GM21515 (cell line): ENCODE results near the gene RSPO4.
"Not testable (repeated sequence)": the region's sequence is repeated elsewhere in the genome, so short reads cannot be mapped to it uniquely, and the experiment has no call there.

Experiments
- ATAC-seq: cut with Tn5 transposase; IDR thresholded peaks from one replicate; pipeline ENCODE4 v1.9.1; 2021; ENCODE audit not compliant: unreplicated experiment

RSPO4 gene

DNA sequence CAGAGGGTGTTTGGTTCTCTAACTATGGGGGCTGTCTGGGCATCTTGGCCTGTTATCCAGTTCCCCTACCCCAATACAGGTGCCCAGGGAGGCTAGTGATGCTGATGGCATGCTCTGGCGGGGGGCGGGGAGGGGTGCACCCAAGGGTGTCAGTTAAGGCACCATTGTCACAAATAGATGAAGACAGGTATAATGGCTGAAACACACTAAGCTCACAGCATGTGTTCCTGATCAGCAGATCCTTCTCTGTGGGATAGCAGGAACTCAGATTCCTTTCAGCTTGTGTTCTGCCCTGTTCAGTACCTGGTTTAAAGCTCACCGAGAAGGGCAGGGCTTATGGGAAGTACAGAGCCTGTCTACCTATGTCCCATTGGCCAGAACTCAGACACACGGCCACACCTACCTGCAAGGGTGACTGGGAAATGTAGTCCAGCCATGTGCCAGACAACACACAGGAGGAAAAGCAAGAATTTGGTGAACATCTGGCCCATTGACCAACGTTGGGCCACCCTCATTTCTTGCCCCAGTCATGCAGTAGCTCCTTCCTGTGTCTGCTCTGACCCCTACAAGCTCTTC, 3.4 kb upstream of the RSPO4 start:
- ATAC-seq = no peak

DNA sequence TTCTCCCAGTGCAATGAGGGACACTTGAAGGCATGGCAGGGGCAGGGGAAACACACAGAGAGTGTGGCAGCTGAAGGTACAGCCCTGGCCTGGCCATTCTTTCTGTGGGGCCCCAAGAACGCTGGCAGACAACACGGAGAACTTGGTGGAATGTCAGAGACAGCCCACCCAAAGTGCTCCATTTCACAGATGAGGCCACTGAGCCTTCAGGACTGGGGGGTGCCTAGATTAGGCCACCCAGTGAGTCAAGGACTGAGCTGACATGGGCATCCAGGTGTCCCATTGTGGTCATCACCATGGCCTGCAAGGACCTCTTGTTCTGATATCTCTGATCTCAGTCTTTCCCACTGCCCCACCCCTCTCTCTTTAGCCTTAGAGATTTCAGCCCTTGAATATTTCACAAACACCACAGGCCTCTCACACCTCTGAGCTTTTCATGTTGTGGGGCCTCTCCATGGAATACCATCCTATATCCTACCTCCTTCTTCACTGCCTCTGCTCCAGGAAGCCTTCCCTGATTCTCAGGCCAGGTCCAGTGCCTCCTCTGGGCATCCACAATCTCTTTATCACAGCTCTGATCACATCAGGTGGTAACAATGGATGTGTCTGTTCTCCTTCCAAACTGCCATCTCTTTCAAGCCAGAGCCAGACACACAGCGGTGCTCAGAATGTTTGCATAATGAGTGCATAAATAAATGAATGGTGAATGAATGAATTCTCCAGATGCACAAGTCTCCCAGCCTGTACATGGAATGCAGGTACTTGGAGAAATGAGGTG, 2.0 kb upstream of the RSPO4 start:
- ATAC-seq = no peak

DNA sequence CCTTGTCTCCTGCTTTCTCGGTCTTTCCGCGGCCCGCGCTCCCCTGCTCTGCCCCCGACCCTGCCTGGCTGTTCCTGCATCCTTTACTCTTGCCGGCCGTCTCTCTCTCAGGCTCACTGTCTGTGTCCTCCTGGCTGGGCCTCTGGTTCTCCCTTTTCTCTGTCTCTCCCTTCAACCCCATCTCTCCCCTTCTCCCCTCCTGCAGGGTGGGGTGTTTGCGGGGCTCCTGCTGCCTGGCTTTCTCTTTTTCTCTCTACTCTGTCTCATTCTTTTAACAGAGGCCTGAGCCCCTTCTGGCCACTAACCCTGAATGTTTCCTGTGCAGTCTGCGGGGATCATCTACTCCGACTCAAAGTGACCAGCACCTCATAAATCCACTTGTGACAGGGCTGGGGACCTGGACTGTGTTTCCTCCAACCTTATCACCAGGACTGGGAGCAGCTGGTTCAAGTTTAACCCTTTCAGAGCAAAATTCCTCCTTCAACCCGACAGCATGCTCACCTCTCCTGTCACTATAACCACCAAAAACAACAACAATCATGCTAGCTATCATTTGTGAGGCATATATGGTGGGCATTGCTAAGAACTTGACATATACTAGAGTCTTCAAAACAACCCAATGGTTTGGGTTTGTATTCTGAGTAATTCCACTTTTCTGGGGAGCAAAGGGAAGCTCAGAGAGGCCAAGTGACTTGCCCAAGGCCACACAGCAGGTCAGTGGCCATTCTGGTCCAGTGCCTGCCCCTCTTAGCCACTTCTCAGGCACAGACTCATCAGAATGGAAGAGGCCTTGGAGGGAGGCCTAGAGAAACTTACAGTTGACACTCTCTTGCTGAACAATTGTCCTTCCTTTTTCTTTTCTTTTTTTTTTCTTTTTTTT, 811 bp upstream of the RSPO4 start:
- ATAC-seq = no peak

DNA sequence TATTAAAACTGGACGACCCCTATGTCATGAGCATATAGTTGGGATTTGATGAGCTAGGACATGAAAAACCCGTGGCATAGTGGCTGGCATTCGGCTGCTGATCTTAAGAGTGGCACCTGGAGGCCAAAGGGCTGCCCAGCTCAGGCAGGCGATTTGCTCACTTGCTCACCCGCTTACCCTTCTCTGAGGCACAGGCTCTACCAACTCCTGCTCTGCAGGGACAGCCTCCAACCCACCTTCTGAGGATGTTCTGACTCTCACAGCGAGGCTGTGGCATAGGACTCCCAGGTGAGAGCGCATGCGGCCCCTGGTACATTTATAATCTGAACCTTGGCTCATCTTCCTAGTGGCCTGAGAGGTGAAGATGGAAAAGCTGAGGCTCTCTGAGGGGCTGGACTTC, 995 bp downstream of the RSPO4 start:
- ATAC-seq = no peak

DNA sequence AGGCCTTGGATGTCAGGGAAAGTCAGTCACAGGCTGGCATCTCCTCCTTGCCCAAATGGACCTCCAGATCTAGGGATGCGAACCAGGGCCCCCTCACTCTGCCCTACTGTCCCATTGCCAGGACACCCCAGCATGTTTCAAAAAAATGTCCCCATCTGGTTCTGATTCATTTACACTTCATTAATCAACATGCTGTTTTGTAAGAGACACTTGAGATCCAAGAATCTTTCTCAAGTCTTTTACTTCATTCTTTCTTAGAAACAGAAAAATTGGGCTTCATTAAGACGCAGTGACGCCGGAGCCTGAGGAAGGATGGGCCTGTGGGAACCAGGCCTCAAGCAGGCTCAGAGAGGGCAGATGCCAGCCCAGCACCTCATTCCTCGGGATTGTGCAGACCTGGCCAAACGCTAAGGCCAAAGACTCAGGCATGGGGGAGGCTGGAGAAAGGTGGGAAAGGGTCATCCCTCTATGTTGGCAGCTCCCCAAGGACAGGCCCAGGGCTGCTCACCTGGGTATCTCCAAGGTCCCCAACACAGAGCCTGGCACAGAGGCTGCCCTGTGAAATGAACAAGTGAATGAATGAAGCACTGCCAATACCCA, 3.8 kb downstream of the RSPO4 start:
- ATAC-seq = no peak

DNA sequence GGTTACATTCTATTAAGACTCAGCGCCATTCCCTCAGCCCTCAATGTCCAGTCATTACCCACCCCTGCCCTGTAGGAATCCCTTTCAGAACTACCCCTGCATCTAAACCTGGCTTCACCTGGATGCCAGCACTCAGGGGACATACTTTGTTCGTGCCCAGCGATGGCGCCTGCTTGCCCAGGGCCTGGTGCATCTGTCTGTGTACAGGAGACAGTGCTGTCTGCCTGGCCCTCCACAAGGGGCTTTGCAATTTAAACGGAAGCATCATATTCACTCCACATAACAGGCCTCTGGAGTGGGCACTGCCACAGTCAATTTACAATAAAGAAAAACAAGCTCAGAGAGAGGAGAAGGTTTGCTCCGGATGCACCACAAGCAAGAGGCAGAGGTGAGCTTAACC, 4.6 kb downstream of the RSPO4 start:
- ATAC-seq = no peak

DNA sequence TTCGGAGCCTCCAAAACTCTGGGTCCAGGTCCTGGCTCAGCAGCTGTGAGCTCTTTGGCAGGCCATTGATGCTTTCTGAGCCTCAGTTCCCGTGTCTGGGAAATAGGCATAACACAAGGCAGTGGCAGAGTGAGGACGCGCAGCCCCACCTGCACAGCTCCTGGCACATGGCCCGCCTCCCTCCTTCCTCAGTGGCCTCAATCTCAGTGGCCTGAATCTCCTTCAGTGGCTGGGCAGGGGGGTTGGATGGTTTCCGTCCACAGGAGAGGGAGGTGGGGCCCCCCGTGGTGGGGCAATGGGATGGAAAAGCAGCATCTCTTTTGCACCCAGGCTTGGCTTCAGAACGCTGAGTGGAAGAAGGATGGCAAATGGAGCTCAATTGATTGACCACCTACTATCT, 5.1 kb downstream of the RSPO4 start:
- ATAC-seq = no peak

DNA sequence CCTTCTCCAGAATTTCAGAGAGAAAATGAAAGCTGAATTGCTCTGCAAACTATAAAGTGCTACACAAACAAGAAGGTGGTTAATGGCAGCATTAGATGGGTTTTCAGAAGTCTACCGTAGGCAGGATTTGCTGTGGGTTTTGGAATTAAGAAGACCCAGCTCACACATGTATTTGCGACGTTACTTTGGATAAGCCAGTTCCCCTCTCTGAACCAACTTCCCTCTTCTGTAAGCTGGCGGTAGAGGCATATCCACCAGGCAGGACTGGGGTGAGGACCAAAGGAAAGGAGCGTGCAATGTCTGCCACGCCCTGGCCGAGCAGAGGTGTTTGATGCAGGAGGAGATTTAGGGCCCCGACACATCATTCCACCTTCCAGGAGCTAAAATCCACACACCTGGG, 6.9 kb downstream of the RSPO4 start:
- ATAC-seq = no peak

DNA sequence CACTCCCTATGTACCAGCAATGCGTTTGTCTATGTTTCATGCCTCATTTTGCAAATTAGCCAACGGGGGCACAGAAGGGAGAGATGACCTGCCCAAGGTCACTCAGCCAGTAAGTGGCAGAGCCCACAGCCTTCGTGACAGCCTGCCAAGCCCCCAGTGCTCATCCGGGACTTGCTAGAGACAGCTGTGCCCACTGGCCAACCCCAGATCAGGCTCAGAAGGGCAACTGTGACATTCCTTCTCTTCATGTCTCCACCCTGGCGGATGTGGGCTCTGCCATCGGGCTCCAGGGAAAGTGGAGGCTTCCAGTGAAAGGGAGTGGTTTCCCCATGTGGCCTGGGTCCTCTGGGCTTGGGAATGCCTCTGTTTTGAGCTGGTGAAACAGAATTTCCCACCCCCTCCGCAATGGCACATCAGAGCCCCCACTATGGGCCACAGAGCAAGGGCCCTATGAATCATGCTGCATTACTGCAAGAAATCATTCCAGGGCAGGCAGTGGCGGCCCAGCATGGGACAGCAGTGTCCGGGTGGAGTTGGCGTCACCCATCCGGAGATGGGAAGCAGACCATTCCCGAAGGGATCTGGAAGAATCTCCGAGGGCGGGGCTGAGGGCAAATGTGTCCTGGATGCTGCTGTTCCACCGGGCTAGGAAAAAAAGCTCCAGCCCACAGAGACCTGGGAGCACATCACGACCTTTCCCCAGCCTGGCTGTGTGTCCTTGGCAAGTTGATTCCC, 9.1 kb downstream of the RSPO4 start:
- ATAC-seq = no peak

DNA sequence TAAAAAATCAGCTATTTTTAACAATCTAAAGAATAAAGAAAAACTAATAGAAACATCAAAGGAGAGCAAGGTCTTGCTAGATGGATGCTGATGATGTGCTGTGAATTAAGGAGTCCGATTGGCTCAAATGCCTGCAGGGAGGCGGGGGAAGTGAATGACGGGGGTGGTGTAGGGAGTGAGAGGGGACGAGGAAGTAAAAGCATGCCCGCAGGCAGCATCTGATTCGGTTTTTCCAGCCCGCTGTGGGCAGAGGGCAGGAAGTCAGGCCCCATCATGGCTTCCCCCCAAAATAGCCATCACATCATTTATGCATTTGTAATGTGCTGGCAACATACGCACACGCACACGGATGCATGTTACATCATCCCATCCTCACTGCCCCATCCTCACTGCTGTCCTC, 10.3 kb downstream of the RSPO4 start:
- ATAC-seq = no peak

DNA sequence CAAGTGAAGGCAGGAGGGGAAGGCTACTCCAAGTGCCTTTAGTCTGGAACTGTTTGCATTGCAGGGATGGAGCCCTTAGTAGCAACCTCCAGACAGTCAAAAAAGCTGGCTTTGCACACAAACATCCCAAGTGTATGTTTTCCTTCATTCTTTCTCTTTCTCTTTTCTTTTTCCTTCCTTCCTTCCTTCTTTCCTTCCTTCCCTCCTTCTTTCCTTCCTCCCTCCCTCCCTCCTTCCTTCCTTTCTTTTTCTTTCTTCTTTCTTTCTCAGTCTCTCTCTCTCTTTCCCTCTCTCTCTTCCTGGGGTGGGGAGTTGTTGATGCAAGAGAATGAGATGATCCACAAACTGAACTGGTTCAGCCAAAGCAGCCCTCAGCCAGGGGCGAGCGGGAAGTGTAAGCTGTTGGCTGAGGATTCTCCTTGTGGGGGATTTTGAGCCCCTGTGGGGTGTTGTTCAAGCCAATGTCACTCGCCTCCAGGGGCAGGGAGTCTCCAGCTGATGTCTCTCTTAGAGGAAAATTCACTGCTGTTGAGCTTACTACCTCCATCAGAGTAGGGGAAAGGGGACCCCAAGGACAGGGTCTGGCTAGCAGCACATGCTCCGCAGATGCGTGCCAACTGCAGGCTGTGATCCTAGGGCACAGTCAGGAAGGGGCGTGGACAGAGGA, 11.7 kb downstream of the RSPO4 start:
- no peak for ATAC-seq

DNA sequence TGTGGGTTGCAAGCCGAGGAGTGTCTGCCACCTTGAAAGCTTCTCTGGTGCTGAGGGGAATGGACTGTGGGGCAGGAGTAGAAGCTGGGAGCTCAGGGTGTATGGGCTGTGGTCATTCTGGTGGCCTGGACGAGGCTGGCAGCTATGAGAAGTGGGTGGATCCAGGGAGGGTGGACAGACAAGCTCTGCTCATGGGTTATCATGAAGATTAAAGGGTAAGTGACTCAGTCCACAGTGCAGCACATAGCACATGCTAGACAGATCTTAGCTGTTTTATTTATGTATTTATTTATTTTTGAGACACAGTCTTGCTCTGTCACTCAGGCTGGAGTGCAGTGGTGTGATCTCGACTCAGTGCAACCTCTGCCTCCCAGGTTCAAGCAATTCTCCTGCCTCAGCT, 13.8 kb downstream of the RSPO4 start:
- no peak for ATAC-seq

DNA sequence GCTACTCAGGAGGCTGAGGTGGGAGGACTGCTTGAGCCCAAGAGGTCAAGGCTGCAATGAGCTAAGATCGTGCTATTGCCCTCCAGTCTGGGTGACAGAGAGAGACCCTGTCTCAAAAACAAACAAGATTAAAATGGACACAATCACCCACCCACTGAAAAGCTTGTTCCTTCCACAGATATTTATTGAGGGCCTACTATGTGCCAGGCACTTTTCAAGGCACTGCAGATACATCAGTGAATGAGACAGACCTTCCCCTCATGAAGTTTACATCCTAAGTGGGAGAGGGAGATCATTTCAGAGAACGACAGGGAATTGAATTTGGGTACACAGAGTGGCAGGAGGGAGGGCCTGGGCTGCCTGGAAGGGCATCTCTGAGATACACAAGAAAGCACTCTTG, 14.4 kb downstream of the RSPO4 start:
- ATAC-seq = no peak

DNA sequence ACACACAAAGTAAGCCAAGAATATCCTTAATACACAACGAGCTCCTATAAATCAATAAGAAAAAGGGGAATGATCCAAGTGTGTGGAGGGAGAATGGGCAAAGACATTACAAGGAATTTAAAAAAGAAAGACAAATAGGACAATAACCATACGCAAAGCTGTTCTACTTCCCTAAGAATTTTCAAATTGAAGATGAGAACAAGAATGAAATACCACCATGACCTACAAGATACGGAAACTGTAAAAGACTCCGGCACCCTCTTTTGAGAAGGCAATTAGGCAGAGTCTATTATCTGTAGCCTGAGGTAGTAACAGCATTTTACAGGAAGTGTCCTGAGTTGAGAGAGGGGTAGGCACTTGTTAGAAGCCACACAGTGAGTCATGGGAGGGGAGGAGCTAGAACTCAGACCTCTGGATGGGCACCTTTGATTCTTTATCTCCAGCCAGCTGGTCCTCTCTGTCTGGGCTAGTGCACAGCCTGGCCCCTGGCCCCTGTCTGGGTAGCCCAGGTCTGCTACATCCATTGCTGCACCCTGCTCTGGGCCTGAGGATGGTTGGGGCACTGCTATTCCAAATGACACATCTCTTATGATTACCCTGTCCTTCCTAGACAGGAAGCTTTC, 15.3 kb downstream of the RSPO4 start:
- ATAC-seq = no peak

DNA sequence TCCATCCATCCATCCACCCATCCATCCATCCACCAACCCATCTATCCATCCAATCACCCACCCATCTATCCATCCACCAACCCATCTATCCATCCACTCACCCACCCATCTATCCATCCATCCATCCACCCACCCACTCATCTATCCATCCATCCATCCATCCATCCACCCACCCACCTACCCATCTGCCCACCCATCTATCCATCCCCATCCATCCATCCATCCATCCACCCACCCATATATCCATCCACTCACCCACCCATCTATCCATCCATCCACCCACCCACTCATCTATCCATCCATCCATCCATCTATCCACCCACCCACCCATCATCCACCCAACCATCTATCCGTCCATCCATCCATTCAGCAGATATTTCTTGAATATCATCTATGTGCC, 17.1 kb downstream of the RSPO4 start:
- not testable (repeated sequence) for ATAC-seq

DNA sequence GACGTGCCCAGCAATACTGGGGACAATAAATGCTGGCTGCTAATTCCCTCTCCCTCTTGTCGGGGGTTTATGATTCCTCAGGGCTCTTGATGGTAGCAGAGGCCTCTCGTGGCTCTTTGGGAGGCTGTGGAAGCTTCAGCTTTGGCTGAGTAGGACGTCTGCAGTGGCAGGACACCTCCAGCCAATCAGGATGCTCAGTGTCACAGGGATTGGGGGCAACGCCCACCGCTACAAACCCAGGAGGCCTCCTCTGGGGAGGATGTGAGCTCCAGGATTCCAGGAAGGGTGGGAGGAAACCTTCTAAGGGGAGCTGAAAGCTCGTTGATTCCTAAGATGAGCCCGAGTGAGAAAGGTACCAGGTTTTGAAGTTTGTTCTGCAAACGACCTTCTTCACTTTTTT, 19.4 kb downstream of the RSPO4 start:
- no peak for ATAC-seq

DNA sequence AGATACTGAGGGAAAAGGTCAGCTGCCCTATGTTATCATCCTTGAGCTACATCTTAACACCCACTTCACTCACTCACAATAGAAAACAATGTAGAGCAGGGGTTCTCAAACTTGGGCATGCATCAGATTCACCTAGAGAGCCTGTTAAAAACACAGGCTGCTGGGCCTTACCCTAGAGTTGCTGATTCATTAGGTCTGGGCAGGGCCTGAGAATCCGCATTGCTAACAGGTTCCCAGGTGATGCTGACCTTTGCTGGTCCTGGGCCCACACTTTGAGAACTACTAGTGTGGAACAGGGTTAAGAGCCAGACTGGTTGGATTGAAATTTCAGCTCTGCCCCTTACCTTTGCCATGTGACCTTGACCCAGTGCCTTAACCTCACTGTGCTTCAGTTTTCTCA, 25.1 kb downstream of the RSPO4 start:
- no peak for ATAC-seq

DNA sequence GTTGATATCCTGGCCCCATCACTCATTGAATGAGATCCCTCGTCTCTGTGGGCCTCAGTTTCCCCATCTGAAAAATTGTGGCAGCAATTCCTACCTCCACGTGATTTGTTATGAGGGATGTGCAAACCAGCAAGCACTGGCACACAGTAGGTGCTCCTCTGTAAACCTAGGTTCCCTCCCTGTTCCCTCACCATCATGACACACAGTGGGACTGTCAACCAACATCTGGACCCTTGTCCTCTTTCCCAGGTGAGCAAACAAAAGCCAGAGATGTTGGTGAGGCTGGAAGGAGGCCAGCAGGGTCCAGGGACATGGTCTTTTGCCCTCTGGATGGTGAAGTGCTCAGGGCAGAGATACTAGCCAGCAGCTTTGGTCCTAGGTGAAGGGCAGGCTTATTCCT, 26.1 kb downstream of the RSPO4 start:
- ATAC-seq = no peak

DNA sequence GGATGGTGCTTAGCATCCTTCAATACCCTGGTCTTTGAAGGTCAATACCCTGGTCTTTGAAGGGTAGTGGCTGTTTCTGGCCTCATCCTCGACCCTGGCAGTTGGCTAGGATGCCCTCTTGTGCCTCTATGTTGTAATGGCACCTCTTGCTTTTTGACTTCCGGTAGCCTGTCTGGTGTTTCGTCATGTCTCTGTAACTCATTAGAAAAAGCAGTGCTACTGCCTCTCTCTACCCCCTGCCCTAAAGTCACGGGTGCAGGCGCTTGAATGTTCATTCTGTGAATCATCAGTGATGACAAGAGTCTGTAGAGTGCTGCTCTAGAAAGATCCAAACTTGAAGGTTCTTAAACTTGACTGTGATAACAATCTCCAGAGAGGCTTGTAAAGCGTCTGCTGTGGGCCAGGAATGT, 28.3 kb downstream of the RSPO4 start:
- no peak for ATAC-seq

DNA sequence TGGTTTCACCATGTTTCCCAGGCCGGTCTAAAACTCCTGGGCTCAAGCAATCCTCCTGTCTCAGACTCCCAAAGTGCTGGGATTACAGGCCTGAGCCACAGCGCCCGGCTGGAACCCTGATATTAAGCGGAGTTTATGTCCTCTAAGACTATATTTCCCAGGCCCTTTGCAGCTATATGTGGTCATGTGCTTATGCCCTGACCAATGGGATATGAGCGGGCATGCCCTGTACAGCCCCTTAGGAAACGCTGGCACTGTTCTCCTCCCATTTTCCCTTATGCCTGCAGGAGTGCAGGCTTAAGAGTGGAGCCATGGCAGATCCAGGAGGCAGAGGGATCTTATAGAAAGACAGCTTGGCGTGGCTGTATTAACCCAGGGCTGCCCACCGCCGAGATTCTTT, 29.9 kb downstream of the RSPO4 start:
- ATAC-seq = no peak
